Umbilical cord (tissue), 2 donors: ENCODE data around the gene AAMDC. TPM values are rescaled to one million over a fixed set of nuclear protein-coding genes. Genes with fewer than 3 reads are reported as not detected.
A peak's percentile ranks its signal among the peaks of the same experiment; 100 is the strongest.
"Not testable (repeated sequence)": the region's sequence is repeated elsewhere in the genome, so short reads cannot be mapped to it uniquely, and the experiment has no call there.

Experiments used
- DNase-seq: peaks from one replicate; pipeline ENCODE4 v3.0.0-alpha.2; 2015; ENCODE audit warnings: low spot score
- total RNA-seq: library from RNA; depleted of rRNA; stranded (reverse); fragments of >200 nt; gene quantifications from one replicate; pipeline ENCODE4 v1.2.3, GENCODE V29; 2014; ENCODE audit warnings: low replicate concordance; ENCODE audit not compliant: insufficient read depth

AAMDC gene
- total RNA-seq, 1 donor from 2014 or later = 16.1 TPM

- DNase-seq = no peak
Measured at GRCh38 chr11:77884186-77884828, 63.4 kb downstream of the AAMDC start.

- DNase-seq = no peak
Measured at GRCh38 chr11:77884829-77885190, 63.9 kb downstream of the AAMDC start.

GRCh38 chr11:77886401-77886800, 65.5 kb downstream of the AAMDC start:
- DNase-seq = no peak

- not testable (repeated sequence) for DNase-seq
Measured at GRCh38 chr11:77889045-77889444, 68.1 kb downstream of the AAMDC start.

GRCh38 chr11:77890100-77890614, 69.2 kb downstream of the AAMDC start:
- DNase-seq = not testable (repeated sequence)

GRCh38 chr11:77890619-77891056, 69.7 kb downstream of the AAMDC start:
- DNase-seq = not testable (repeated sequence)

- DNase-seq = not testable (repeated sequence)
Measured at GRCh38 chr11:77891256-77891655, 70.3 kb downstream of the AAMDC start.

GRCh38 chr11:77891703-77892102, 70.8 kb downstream of the AAMDC start:
- DNase-seq = not testable (repeated sequence)

- not testable (repeated sequence) for DNase-seq
Measured at GRCh38 chr11:77894949-77895348, 74.0 kb downstream of the AAMDC start.

- DNase-seq = no peak
Measured at GRCh38 chr11:77908835-77909234, 87.9 kb downstream of the AAMDC start.

GRCh38 chr11:77909277-77909676, 88.3 kb downstream of the AAMDC start:
- no peak for DNase-seq

- not testable (repeated sequence) for DNase-seq
Measured at GRCh38 chr11:77910828-77911227, 89.9 kb downstream of the AAMDC start.

- DNase-seq = not testable (repeated sequence)
Measured at GRCh38 chr11:77913608-77914306, 92.8 kb downstream of the AAMDC start.

GRCh38 chr11:77914307-77914791, 93.4 kb downstream of the AAMDC start:
- DNase-seq = peak; percentile 32

- DNase-seq = not testable (repeated sequence)
Measured at GRCh38 chr11:77917713-77918112, 96.8 kb downstream of the AAMDC start.

Other genes starting within 250 kb of the AAMDC start
- gene AQP11, start 231.2 kb upstream of the AAMDC start, total RNA-seq = 4.1 TPM
- 93.4 TPM for gene CLNS1A, start 183.3 kb upstream of the AAMDC start, total RNA-seq
- 65.2 TPM for gene RSF1, start 422 bp upstream of the AAMDC start, total RNA-seq
- gene INTS4, start 173.5 kb downstream of the AAMDC start, total RNA-seq = 46.9 TPM
- 0.48 TPM for gene KCTD14, start 202.1 kb downstream of the AAMDC start, total RNA-seq
- gene THRSP, start 242.7 kb downstream of the AAMDC start, total RNA-seq = 3.1 TPM